KMS-11 (cell line): Measurements from ENCODE around the gene PIKFYVE.

Source experiments
- H2AFZ ChIP-seq: fragments of 200-600 bp; sonication (generic); 2 replicates; pipeline ENCODE4 v1.6.1; 2016; ENCODE audit warnings: antibody characterized with exemption, mixed run types, low read depth
- H3K27ac ChIP-seq: fragments of 200-600 bp; sonication (generic); 2 replicates; pipeline ENCODE4 v1.6.1; 2016; ENCODE audit warnings: mild to moderate bottlenecking, mixed run types
- H3K27me3 ChIP-seq: fragments of 200-600 bp; sonication (generic); 2 replicates; pipeline ENCODE4 v1.6.1; 2017; ENCODE audit warnings: mild to moderate bottlenecking, low read depth, mixed run types, moderate library complexity; ENCODE audit not compliant: insufficient read depth
- H3K36me3 ChIP-seq: fragments of 200-600 bp; sonication (generic); 2 replicates; pipeline ENCODE4 v1.6.1; 2017; ENCODE audit warnings: mild to moderate bottlenecking, mixed run types; ENCODE audit not compliant: insufficient read depth
- H3K4me1 ChIP-seq: fragments of 200-600 bp; sonication (generic); 2 replicates; pipeline ENCODE4 v1.6.1; 2016; ENCODE audit warnings: mild to moderate bottlenecking, low read depth, mixed run types; ENCODE audit not compliant: poor library complexity, severe bottlenecking
- H3K4me2 ChIP-seq: fragments of 200-600 bp; sonication (generic); 2 replicates; pipeline ENCODE4 v1.7.0; 2016; ENCODE audit warnings: mild to moderate bottlenecking, mixed run types
- H3K4me3 ChIP-seq: fragments of 200-600 bp; sonication (generic); IDR thresholded peaks from 2 replicates; pipeline ENCODE4 v1.6.1; 2017; ENCODE audit warnings: low read depth, low read length, mixed read lengths; ENCODE audit not compliant: insufficient read depth
- H3K79me2 ChIP-seq: fragments of 200-600 bp; sonication (generic); 2 replicates; pipeline ENCODE4 v1.6.1; 2016; ENCODE audit warnings: low read depth, mixed run types; ENCODE audit not compliant: insufficient read depth
- H3K9ac ChIP-seq: fragments of 200-600 bp; sonication (generic); 2 replicates; pipeline ENCODE4 v1.6.1; 2016; ENCODE audit warnings: mild to moderate bottlenecking, mixed run types
- H4K20me1 ChIP-seq: fragments of 200-600 bp; sonication (generic); 2 replicates; pipeline ENCODE4 v1.6.1; 2016; ENCODE audit warnings: mild to moderate bottlenecking, mixed run types; ENCODE audit not compliant: insufficient read depth
- TF ChIP-seq, protein P1 (sequence below): fragments of 200-600 bp; sonication (generic); conservative IDR thresholded peaks from 2 replicates; pipeline ENCODE4 v1.6.1; 2017; ENCODE audit warnings: low read depth, mild to moderate bottlenecking, antibody characterized with exemption, low read length, moderate library complexity, mixed read lengths

PIKFYVE gene

DNA sequence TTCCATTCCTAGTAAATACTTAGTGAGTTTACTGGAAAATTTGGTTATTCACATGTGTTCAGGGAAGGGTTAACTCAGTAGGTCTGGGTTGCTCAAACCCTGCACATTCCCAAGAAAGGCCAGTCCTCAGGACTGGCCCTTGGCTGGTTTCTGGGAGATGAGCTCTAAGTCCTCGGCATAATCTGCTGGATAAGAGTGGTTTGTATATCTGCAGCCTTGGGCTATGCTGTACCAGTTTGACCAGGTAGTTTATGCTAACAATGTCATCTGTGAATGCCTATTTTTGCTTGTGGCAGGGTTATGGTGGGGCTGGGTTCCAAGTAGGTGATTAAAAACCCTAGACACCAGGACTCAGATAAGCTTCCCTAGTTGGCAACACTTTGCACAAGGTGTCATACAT is 133.1 kb downstream of the PIKFYVE start:
- H3K79me2 ChIP-seq: no peaks in the 10 kb centered on the region
- H3K27me3 ChIP-seq: no peaks in the 10 kb centered on the region
- H3K4me3 ChIP-seq: no peak overlapping the region
- no peak overlapping the region for H3K9ac ChIP-seq
- H3K4me1 ChIP-seq: no peaks in the 10 kb centered on the region
- TF ChIP-seq, protein P1, sequence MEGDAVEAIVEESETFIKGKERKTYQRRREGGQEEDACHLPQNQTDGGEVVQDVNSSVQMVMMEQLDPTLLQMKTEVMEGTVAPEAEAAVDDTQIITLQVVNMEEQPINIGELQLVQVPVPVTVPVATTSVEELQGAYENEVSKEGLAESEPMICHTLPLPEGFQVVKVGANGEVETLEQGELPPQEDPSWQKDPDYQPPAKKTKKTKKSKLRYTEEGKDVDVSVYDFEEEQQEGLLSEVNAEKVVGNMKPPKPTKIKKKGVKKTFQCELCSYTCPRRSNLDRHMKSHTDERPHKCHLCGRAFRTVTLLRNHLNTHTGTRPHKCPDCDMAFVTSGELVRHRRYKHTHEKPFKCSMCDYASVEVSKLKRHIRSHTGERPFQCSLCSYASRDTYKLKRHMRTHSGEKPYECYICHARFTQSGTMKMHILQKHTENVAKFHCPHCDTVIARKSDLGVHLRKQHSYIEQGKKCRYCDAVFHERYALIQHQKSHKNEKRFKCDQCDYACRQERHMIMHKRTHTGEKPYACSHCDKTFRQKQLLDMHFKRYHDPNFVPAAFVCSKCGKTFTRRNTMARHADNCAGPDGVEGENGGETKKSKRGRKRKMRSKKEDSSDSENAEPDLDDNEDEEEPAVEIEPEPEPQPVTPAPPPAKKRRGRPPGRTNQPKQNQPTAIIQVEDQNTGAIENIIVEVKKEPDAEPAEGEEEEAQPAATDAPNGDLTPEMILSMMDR: no peak
- H3K27ac ChIP-seq: no peak overlapping the region
- H2AFZ ChIP-seq: no peak overlapping the region
- no peaks in the 10 kb centered on the region for H3K36me3 ChIP-seq
- no peaks in the 10 kb centered on the region for H4K20me1 ChIP-seq
- no peak overlapping the region for H3K4me2 ChIP-seq

DNA sequence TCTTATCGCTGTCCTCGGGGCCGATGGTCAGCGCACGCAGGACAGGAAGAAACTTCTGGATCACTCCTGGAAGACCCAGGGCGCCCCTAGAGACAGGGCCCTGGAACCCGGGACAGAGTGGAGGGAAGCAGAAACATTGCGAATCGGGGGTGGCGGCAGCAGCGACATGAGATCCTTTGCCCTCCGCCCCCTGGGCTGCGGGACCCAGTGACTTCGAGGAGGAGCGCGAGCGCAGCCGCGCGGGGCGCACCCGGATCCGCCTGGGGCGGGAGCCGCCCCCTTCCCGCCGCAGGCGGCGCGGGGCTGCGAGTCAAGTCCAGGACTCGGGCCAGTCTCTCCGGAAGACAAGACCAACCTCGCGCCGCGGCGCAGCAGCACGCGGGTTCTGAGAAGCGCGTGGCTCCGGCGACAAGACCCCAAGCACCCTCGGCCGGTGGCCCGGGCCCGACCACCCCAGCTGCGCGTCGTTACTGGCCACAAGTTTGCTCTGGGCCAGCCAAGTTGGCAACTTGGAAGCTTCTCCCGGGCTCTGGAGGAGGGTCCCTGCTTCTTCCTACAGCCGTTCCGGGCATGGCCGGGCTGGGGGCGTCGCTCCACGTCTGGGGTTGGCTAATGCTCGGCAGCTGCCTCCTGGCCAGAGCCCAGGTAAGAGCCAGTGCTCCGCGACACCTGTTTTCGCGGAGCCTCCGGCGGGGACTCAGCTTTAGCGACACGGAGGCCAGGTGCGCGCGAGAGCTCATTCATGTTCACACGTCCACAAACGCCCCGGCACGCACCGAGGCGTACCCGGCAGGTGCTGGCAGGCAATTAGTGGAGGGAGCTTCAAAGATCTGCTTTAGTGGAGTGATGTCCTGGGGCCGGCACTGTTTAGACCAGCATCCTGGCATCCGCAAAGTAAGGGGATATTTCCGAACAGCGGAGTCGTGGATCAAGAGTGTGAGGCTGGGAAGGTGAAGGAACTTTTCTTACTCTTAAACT is 140.7 kb downstream of the PIKFYVE start, which contains the start of gene PTH2R:
Gene PTH2R, plus strand, starts transcription at position 319 of the 978 bp plus-strand sequence. Its CDS starts 252 bp downstream, at position 571.
- Histone ChIP-seq H3K9ac (no peak within 1 kb of the TSS), H2AFZ (no peak within 1 kb of the TSS), H3K27ac (no peak within 1 kb of the TSS), H3K27me3 (no peaks in the 10 kb centered on the region), H3K4me1 (no peaks in the 10 kb centered on the region), H3K4me2 (no peak within 1 kb of the TSS), H3K36me3 (no peaks in the 10 kb centered on the region), H4K20me1 (no peaks in the 10 kb centered on the region), H3K79me2 (no peaks in the 10 kb centered on the region), H3K4me3 (no peak within 1 kb of the TSS)
- TF ChIP-seq, protein P1: no peak

DNA sequence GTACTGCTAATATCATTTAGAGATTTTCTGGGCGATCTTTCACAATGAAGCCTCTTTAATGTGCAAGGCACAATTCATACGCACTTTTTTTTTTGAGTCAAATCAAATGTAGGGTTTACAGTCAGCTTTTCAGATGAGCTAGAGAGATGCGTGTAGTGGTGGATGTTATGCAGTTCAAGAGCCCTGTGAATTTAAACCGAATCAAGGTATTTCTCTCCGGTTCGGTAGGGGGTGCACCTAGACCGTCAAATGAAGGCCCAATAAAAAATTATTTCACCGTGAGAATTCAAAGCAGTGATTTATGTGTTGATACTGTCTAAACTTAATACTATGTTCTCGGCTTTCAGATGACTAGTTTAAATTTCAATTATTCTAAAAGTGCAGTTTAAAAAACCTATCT is 141.6 kb downstream of the PIKFYVE start:
- no peaks in the 10 kb centered on the region for H3K79me2 ChIP-seq
- H3K27me3 ChIP-seq: no peaks in the 10 kb centered on the region
- no peak overlapping the region for H3K27ac ChIP-seq
- no peak overlapping the region for H3K9ac ChIP-seq
- no peaks in the 10 kb centered on the region for H4K20me1 ChIP-seq
- no peak overlapping the region for H2AFZ ChIP-seq
- no peaks in the 10 kb centered on the region for H3K4me1 ChIP-seq
- TF ChIP-seq, protein P1: no peak
- no peak overlapping the region for H3K4me2 ChIP-seq
- no peaks in the 10 kb centered on the region for H3K36me3 ChIP-seq
- no peak overlapping the region for H3K4me3 ChIP-seq
